Chondrocyte (in vitro differentiated cells): Measurements from ENCODE around the gene OSBPL1A. TPM values are rescaled to one million over a fixed set of nuclear protein-coding genes. Genes with fewer than 3 reads are reported as not detected.
"Not testable (repeated sequence)": the region's sequence is repeated elsewhere in the genome, so short reads cannot be mapped to it uniquely, and the experiment has no call there.

Experiments
- DNase-seq: peaks from one replicate; pipeline ENCODE4 v3.0.0; 2021; ENCODE audit warnings: mixed read lengths, low spot score
- H3K27ac Mint-ChIP-seq: one replicate; pipeline ENCODE4 v1.8.0; 2021; ENCODE audit warnings: mild to moderate bottlenecking, moderate library complexity, mixed read lengths; ENCODE audit not compliant: unreplicated experiment
- H3K27me3 Mint-ChIP-seq: 2 replicates; pipeline ENCODE4 v1.8.0; 2021; ENCODE audit warnings: low read depth, mixed read lengths
- H3K36me3 Mint-ChIP-seq: 2 replicates; pipeline ENCODE4 v1.8.0; 2021; ENCODE audit warnings: low read depth, mixed read lengths
- H3K4me1 Mint-ChIP-seq: 2 replicates; pipeline ENCODE4 v1.8.0; 2021; ENCODE audit warnings: low read depth, mild to moderate bottlenecking, mixed read lengths
- H3K4me3 Mint-ChIP-seq: one replicate; pipeline ENCODE4 v1.8.0; 2021; ENCODE audit warnings: mild to moderate bottlenecking, moderate library complexity, mixed read lengths; ENCODE audit not compliant: unreplicated experiment
- H3K9me3 Mint-ChIP-seq: 2 replicates; pipeline ENCODE4 v1.8.0; 2021; ENCODE audit warnings: low read depth, mixed read lengths
- total RNA-seq: library from RNA; stranded (reverse); gene quantifications from 3 replicates; pipeline ENCODE4 v1.2.1, GENCODE V29; 2021
- TF ChIP-seq, protein P1 (sequence below): fragments of 200-600 bp; sonication (generic); IDR thresholded peaks from 2 replicates; pipeline ENCODE4 v1.5.0; 2021; ENCODE audit warnings: antibody characterized with exemption, mild to moderate bottlenecking, moderate library complexity

Gene OSBPL1A
- total RNA-seq, 1 donor from 2014 or later = 33.3 TPM

DNA sequence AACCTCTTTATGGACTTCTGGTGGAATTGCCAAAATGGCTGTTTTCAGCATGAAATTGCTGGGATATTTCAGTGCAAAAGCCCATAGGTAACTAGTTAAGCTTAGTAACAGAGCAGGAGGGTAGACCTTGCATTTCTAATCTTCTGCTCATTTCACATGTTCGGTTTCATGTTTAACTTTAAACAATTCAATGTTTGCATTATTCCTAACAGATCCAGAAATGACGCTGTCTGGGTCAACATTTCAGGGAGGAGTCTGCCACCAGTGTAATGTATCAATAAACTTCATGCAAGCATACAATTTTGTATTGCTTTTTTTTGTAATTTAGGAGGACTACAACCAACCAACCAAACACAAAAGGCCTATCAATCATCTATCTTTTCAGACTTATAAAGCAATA, 236.3 kb downstream of the OSBPL1A start:
- Mint-ChIP-seq H3K27ac (no peak overlapping the region), H3K4me1 (peaks cover 5% of the 10 kb centered on the region), H3K9me3 (no peaks in the 10 kb centered on the region), H3K27me3 (no peaks in the 10 kb centered on the region), H3K36me3 (peaks cover 28% of the 10 kb centered on the region), H3K4me3 (no peak overlapping the region)
- DNase-seq = no peak
- TF ChIP-seq, protein P1, sequence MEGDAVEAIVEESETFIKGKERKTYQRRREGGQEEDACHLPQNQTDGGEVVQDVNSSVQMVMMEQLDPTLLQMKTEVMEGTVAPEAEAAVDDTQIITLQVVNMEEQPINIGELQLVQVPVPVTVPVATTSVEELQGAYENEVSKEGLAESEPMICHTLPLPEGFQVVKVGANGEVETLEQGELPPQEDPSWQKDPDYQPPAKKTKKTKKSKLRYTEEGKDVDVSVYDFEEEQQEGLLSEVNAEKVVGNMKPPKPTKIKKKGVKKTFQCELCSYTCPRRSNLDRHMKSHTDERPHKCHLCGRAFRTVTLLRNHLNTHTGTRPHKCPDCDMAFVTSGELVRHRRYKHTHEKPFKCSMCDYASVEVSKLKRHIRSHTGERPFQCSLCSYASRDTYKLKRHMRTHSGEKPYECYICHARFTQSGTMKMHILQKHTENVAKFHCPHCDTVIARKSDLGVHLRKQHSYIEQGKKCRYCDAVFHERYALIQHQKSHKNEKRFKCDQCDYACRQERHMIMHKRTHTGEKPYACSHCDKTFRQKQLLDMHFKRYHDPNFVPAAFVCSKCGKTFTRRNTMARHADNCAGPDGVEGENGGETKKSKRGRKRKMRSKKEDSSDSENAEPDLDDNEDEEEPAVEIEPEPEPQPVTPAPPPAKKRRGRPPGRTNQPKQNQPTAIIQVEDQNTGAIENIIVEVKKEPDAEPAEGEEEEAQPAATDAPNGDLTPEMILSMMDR = no peak

DNA sequence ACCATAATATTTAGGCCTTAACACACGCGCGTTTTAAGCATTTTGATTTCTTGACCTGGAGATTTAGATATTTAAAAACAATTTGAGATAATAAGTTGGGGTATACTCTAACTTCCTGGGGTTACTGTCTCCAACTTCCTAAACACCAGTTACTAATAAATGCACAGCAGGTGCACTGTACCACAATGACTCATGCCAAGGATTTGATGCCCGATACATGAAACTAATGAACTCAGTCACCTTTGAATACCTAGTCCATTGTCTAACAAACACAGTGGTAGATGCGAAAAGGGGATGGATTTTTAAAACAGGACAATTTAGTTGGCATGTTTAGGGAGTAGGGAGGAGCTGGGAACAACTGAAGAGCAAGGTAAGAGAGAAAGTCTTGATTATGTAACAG, 237.5 kb downstream of the OSBPL1A start:
- no peaks in the 10 kb centered on the region for H3K9me3 Mint-ChIP-seq
- no peak overlapping the region for H3K27ac Mint-ChIP-seq
- TF ChIP-seq, protein P1 = no peak
- H3K4me3 Mint-ChIP-seq = no peak overlapping the region
- peaks cover 25% of the 10 kb centered on the region for H3K36me3 Mint-ChIP-seq
- H3K27me3 Mint-ChIP-seq = no peaks in the 10 kb centered on the region
- DNase-seq = no peak
- peaks cover 5% of the 10 kb centered on the region for H3K4me1 Mint-ChIP-seq

DNA sequence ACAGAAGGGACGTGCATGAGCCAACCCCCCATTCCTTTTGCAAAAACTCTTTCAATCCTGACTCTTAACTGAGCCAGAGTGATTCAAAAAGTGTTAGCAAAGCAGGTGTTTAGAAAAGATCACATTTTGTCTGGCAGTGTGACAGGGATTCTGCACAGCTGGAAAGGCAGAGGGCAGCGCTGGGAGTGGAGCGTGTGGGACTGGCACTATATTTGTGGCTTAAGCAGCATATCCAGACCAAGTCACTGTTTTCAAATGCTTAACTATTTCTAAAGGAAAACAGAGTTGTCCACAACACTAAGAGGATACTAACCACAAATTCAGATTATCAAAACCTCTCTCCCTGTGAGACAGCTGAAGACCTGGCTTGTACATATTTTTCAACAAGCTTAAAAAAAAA, 239.8 kb downstream of the OSBPL1A start:
- DNase-seq = no peak
- no peaks in the 10 kb centered on the region for H3K27me3 Mint-ChIP-seq
- no peak overlapping the region for H3K27ac Mint-ChIP-seq
- no peaks in the 10 kb centered on the region for H3K9me3 Mint-ChIP-seq
- no peak overlapping the region for H3K4me3 Mint-ChIP-seq
- peaks cover 19% of the 10 kb centered on the region for H3K36me3 Mint-ChIP-seq
- TF ChIP-seq, protein P1 = no peak
- peaks cover 5% of the 10 kb centered on the region for H3K4me1 Mint-ChIP-seq

DNA sequence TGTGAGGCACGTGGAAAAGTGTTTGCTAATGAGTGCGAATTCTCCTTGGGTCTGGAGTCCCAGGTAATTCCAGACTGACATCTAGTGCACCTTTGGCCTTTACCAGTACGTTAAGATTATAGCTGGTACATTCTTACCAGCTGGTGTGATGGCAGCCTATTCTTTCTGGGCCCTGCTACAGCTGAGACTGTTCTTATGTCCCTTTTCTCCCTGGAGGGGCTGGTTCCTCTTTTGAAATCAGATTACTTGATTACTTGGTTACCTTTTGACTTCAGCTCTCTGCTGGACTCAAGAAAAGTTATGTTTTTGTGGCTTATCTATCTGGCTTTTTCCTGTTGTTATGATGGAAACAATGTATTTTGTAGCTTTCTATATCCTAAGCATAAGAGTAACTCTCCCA, 244.2 kb downstream of the OSBPL1A start:
- DNase-seq = no peak
- Mint-ChIP-seq H3K36me3 (peaks cover 21% of the 10 kb centered on the region), H3K27me3 (no peaks in the 10 kb centered on the region), H3K4me1 (peaks cover 2% of the 10 kb centered on the region), H3K4me3 (no peak overlapping the region), H3K27ac (no peak overlapping the region), H3K9me3 (no peaks in the 10 kb centered on the region)
- TF ChIP-seq, protein P1 = no peak

DNA sequence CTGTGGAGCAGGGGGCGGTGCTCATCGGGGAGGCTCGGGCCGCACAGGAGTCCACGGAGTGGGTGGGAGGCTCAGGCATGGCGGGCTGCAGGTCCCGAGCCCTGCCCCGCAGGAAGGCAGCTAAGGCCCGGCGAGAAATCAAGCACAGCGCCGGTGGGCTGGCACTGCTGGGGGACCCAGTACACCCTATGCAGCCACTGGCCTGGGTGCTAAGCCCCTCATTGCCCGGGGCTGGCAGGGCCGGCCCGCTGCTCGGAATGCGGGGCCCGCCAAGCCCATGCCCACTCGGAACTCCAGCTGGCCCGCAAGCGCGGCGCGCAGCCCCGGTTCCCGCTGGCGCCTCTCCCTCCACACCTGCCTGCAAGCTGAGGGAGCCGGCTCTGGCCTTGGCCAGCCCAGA, 248.0 kb downstream of the OSBPL1A start:
- H3K27ac Mint-ChIP-seq, H3K4me3 Mint-ChIP-seq, H3K4me1 Mint-ChIP-seq, H3K27me3 Mint-ChIP-seq, DNase-seq: not testable (repeated sequence)
- Mint-ChIP-seq H3K9me3 (peaks cover 10% of the 10 kb centered on the region), H3K36me3 (peaks cover 21% of the 10 kb centered on the region)

DNA sequence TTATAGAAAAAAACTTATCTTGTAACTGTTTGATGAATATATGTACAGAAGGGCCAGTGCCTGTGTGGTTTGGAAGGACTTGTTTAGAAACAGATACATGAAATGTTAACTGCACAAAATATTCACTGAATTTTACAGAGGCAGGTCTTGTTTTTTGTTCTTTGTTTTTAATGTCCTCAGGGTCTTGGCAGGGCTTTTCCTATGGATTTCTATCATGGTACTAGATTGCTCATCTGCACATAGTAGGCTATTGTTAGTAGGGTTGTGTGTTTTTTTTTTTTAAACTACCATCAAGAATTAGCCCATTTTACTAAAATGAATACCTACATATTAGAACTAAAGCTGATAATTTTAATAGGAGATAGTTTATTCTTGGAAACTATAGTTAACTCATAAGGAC, 255.2 kb downstream of the OSBPL1A start:
- H3K4me3 Mint-ChIP-seq = no peak overlapping the region
- H3K27me3 Mint-ChIP-seq = no peaks in the 10 kb centered on the region
- H3K36me3 Mint-ChIP-seq = peaks cover 10% of the 10 kb centered on the region
- no peak for DNase-seq
- peaks cover 21% of the 10 kb centered on the region for H3K4me1 Mint-ChIP-seq
- peaks cover 14% of the 10 kb centered on the region for H3K9me3 Mint-ChIP-seq
- no peak overlapping the region for H3K27ac Mint-ChIP-seq
- TF ChIP-seq, protein P1 = no peak
